HG03521 (cell line): ENCODE measurements around the gene DEFB125.

Experiments
- ATAC-seq: cut with Tn5 transposase; IDR thresholded peaks from one replicate; pipeline ENCODE4 v1.9.1; 2021; ENCODE audit warnings: mild to moderate bottlenecking, moderate library complexity; ENCODE audit not compliant: unreplicated experiment

Gene DEFB125

GRCh38 chr20:145877-146276 lies 58.4 kb downstream of the DEFB125 start:
- no peak for ATAC-seq
